ENCODE measurements around the gene SYNDIG1. TPM values are rescaled to one million over a fixed set of nuclear protein-coding genes. Genes with fewer than 3 reads are reported as not detected.

The SYNDIG1 gene
- total RNA-seq, 4 donors from 2014 or later = 0.27 to 0.32 TPM; not detected in 2

DNA sequence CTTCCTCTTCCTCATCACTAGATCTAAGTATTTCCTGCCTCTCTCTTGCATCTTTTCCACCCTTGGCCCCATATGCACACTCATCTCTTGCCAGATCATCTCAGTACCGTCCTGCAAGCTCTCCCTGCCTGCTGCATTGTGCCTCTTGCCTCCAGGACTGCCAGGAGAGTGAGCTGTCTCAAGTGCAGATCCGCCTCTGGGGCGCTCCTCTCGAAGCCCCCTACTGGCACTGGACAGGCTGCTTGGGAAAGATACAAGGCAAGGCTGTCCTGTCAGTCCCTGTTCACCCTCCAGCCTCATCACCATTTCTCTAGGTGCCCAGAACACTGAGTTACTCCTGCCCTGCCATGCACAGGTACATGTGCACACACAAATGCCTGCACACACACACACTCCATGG is 10.2 kb downstream of the SYNDIG1 start:
- H3K27me3 ChIP-seq = peaks cover 7% of the 10 kb centered on the region
- in situ Hi-C loops (cut with MboI; ENCODE audit: low pct_ligation_motif_present in 1 of 4, low pct_unique_long_range_greater_than_20kb in 1 of 4, low sequenced_read_pairs in 3 of 4) = no loop called here
- H3K27ac ChIP-seq = no peak overlapping the region
- no peaks in the 10 kb centered on the region for H3K9me3 ChIP-seq
- H3K36me3 ChIP-seq = no peaks in the 10 kb centered on the region
- 82% methylated on average over 4 of the region's 4 CpGs; no CpG with 5 or more reads in 1 of the 2 donors for WGBS, 2 donors (ENCODE audit: low coverage in 1 of 2)
- TF ChIP-seq, protein P1, sequence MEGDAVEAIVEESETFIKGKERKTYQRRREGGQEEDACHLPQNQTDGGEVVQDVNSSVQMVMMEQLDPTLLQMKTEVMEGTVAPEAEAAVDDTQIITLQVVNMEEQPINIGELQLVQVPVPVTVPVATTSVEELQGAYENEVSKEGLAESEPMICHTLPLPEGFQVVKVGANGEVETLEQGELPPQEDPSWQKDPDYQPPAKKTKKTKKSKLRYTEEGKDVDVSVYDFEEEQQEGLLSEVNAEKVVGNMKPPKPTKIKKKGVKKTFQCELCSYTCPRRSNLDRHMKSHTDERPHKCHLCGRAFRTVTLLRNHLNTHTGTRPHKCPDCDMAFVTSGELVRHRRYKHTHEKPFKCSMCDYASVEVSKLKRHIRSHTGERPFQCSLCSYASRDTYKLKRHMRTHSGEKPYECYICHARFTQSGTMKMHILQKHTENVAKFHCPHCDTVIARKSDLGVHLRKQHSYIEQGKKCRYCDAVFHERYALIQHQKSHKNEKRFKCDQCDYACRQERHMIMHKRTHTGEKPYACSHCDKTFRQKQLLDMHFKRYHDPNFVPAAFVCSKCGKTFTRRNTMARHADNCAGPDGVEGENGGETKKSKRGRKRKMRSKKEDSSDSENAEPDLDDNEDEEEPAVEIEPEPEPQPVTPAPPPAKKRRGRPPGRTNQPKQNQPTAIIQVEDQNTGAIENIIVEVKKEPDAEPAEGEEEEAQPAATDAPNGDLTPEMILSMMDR (IDR thresholded peaks at IDR 0.05) = no peak
- no peak for TF ChIP-seq POLR2AphosphoS5 (IDR thresholded peaks at IDR 0.05)
- TF ChIP-seq EP300 (IDR thresholded peaks at IDR 0.05; ENCODE audit: low read depth) = no peak
- no peak for TF ChIP-seq POLR2A (IDR thresholded peaks at IDR 0.05)
- no peak overlapping the region for H3K4me3 ChIP-seq
- intact Hi-C loops (cut with DNase I; ENCODE audit: low total_unique reads) = no loop called here
- no peaks in the 10 kb centered on the region for H3K4me1 ChIP-seq
- no peak for DNase-seq

DNA sequence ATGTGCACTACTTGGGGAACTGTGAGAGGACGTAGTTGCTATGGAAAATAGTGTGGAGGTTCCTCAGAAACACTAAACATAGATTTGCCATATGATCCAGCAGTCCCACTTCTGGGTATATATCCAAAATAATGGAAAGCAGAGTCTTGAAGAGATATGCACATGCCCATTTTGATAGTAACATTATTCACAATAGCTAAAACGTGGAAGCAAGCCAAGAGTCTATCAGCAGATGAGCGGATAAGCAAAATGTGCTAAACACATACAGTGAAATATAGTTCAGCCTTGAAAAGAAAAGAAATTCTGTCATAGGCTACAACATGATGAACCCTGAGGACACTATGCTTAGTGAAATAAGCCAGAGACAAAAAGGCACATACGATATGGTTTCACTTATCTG is 11.1 kb downstream of the SYNDIG1 start:
- in situ Hi-C loops (cut with MboI; ENCODE audit: low pct_ligation_motif_present in 1 of 4, low pct_unique_long_range_greater_than_20kb in 1 of 4, low sequenced_read_pairs in 3 of 4) = no loop called here
- no peaks in the 10 kb centered on the region for H3K4me1 ChIP-seq

DNA sequence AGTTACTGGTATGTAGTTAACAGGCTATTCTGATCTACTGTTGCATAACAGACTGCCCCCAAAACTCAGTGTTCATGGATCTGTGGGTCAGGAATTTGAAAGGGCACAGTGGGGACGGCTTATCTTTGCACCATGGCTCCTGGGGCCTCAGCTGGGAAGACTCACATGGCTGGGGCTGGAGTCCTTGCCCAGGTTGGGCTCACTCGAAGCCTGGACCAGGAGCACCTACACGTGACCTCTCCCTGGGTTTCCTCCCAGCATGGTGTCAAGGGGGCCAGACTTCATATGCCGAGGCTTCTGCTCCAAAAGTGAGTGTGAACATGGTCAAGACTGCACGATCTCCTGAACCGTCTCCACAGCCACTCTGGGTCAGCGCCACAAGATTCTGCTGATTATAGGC is 11.7 kb downstream of the SYNDIG1 start:
- H3K36me3 ChIP-seq = no peaks in the 10 kb centered on the region
- in situ Hi-C loops (cut with MboI; ENCODE audit: low pct_ligation_motif_present in 1 of 4, low pct_unique_long_range_greater_than_20kb in 1 of 4, low sequenced_read_pairs in 3 of 4) (no loop called here), intact Hi-C loops (cut with DNase I; ENCODE audit: low total_unique reads) (no loop called here)
- H3K27ac ChIP-seq = no peak overlapping the region
- H3K27me3 ChIP-seq = peaks cover 7% of the 10 kb centered on the region
- WGBS, 2 donors (ENCODE audit: low coverage in 1 of 2) = 86 to 87% methylated on average over 1 to 7 of the region's 7 CpGs
- no peaks in the 10 kb centered on the region for H3K4me1 ChIP-seq
- H3K9me3 ChIP-seq = no peaks in the 10 kb centered on the region
- no peak for TF ChIP-seq POLR2A (IDR thresholded peaks at IDR 0.05)
- H3K4me3 ChIP-seq = no peak overlapping the region
- no peak for DNase-seq

More for the DNA sequence above, 11.1 kb downstream of the SYNDIG1 start:
- Histone ChIP-seq H3K9me3 (no peaks in the 10 kb centered on the region), H3K27ac (no peak overlapping the region), H3K4me3 (no peak overlapping the region), H3K36me3 (no peaks in the 10 kb centered on the region), H3K27me3 (peaks cover 7% of the 10 kb centered on the region)
- WGBS, 2 donors (ENCODE audit: low coverage in 1 of 2) = 77 to 90% methylated on average over 3 to 4 of the region's 4 CpGs
- no peak for TF ChIP-seq EP300 (IDR thresholded peaks at IDR 0.05; ENCODE audit: low read depth)
- TF ChIP-seq POLR2A (IDR thresholded peaks at IDR 0.05) = no peak
- TF ChIP-seq POLR2AphosphoS5 (IDR thresholded peaks at IDR 0.05) = no peak
- DNase-seq = no peak
- intact Hi-C loops (cut with DNase I; ENCODE audit: low total_unique reads) = no loop called here

GRCh38 chr20:24483435-24484080 is 14.1 kb downstream of the SYNDIG1 start:
- intact Hi-C loops (cut with DNase I; ENCODE audit: low total_unique reads) (no loop called here), in situ Hi-C loops (cut with MboI; ENCODE audit: low pct_ligation_motif_present in 1 of 4, low pct_unique_long_range_greater_than_20kb in 1 of 4, low sequenced_read_pairs in 3 of 4) (no loop called here)
- 71 to 87% methylated on average over 1 to 18 of the region's 18 CpGs for WGBS, 2 donors (ENCODE audit: low coverage in 1 of 2)
- DNase-seq = no peak
- Histone ChIP-seq H3K4me3 (no peak overlapping the region), H3K27me3 (no peaks in the 10 kb centered on the region), H3K4me1 (no peaks in the 10 kb centered on the region), H3K36me3 (no peaks in the 10 kb centered on the region), H3K9me3 (no peaks in the 10 kb centered on the region), H3K27ac (no peak overlapping the region)
- TF ChIP-seq POLR2A (IDR thresholded peaks at IDR 0.05) = no peak

- Histone ChIP-seq H3K9me3 (no peaks in the 10 kb centered on the region), H3K27me3 (no peaks in the 10 kb centered on the region), H3K27ac (no peak overlapping the region), H3K4me3 (no peak overlapping the region), H3K36me3 (no peaks in the 10 kb centered on the region), H3K4me1 (no peaks in the 10 kb centered on the region)
- 85% methylated on average over 8 of the region's 8 CpGs; no CpG with 5 or more reads in 1 of the 2 donors for WGBS, 2 donors (ENCODE audit: low coverage in 1 of 2)
- intact Hi-C loops (cut with DNase I; ENCODE audit: low total_unique reads) (no loop called here), in situ Hi-C loops (cut with MboI; ENCODE audit: low pct_ligation_motif_present in 1 of 4, low pct_unique_long_range_greater_than_20kb in 1 of 4, low sequenced_read_pairs in 3 of 4) (no loop called here)
- no peak for DNase-seq
- TF ChIP-seq POLR2A (IDR thresholded peaks at IDR 0.05) (no peak), EP300 (IDR thresholded peaks at IDR 0.05; ENCODE audit: low read depth) (no peak), POLR2AphosphoS5 (IDR thresholded peaks at IDR 0.05) (no peak)
- TF ChIP-seq, protein P1 (IDR thresholded peaks at IDR 0.05) = no peak
Observed at GRCh38 chr20:24484081-24484450, 14.6 kb downstream of the SYNDIG1 start.

Data from transverse colon (tissue), 4 donors.